Measurements from ENCODE around the gene FSTL4. TPM values are rescaled to one million over a fixed set of nuclear protein-coding genes. Genes with fewer than 3 reads are reported as not detected.

Gene FSTL4
- polyA plus RNA-seq, 3 donors = not detected

GRCh38 chr5:133319244-133319643, 293.1 kb downstream of the FSTL4 start:
- H3K27me3 ChIP-seq (ENCODE audit: control insufficient read depth in 2 of 2, insufficient read depth in 2 of 2, low read length in 2 of 2) = no peaks in the 10 kb centered on the region
- no peaks in the 10 kb centered on the region for H3K36me3 ChIP-seq (replicated peaks in 1 of 2; ENCODE audit: control insufficient read depth in 1 of 2, insufficient read depth in 2 of 2, low read length in 2 of 2)
- H3K4me1 ChIP-seq (ENCODE audit: control insufficient read depth in 1 of 2, insufficient read depth in 2 of 2, low read length in 2 of 2) = no peaks in the 10 kb centered on the region
- Mint-ChIP-seq H3K27me3 (ENCODE audit: low read depth in 3 of 3) (peaks cover 0 to 1% (median 0%) of the 10 kb centered on the region in 3 donors), H3K27ac (peak overlapping the region in 1 of 7 donors; percentile 46), H3K36me3 (no peaks in the 10 kb centered on the region), H3K4me3 (no peak overlapping the region), H3K9me3 (no peaks in the 10 kb centered on the region), H3K4me1 (no peaks in the 10 kb centered on the region)
- no peak overlapping the region for H3K27ac ChIP-seq (ENCODE audit: low read depth in 1 of 2, low read length in 2 of 2)
- H4K20me1 ChIP-seq (ENCODE audit: insufficient read depth, low read length) = no peaks in the 10 kb centered on the region
- intact Hi-C loops (cut with micrococcal nuclease) = no loop called here
- H3K79me2 ChIP-seq (ENCODE audit: insufficient read depth, low read length) = no peaks in the 10 kb centered on the region
- no peak overlapping the region for H3K9ac ChIP-seq (ENCODE audit: insufficient read depth, low read length, poor library complexity, severe bottlenecking)
- H3K4me2 ChIP-seq (replicated peaks; ENCODE audit: extremely low read depth, low read length, poor library complexity, severe bottlenecking) = no peak overlapping the region
- H2AFZ ChIP-seq (ENCODE audit: insufficient read depth, low read depth, low read length, poor library complexity, severe bottlenecking) = no peak overlapping the region
- WGBS (ENCODE audit: insufficient coverage) = 100% methylated on average over 2 of the region's 5 CpGs
- DNase-seq = no peak
- no peak overlapping the region for H3K4me3 ChIP-seq (replicated peaks in 1 of 3; ENCODE audit: low read depth in 2 of 3, low read length in 3 of 3)
- TF ChIP-seq, protein P1, sequence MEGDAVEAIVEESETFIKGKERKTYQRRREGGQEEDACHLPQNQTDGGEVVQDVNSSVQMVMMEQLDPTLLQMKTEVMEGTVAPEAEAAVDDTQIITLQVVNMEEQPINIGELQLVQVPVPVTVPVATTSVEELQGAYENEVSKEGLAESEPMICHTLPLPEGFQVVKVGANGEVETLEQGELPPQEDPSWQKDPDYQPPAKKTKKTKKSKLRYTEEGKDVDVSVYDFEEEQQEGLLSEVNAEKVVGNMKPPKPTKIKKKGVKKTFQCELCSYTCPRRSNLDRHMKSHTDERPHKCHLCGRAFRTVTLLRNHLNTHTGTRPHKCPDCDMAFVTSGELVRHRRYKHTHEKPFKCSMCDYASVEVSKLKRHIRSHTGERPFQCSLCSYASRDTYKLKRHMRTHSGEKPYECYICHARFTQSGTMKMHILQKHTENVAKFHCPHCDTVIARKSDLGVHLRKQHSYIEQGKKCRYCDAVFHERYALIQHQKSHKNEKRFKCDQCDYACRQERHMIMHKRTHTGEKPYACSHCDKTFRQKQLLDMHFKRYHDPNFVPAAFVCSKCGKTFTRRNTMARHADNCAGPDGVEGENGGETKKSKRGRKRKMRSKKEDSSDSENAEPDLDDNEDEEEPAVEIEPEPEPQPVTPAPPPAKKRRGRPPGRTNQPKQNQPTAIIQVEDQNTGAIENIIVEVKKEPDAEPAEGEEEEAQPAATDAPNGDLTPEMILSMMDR (IDR thresholded peaks at IDR 0.05) = no peak
- H3K9me3 ChIP-seq (replicated peaks in 1 of 2; ENCODE audit: control insufficient read depth in 1 of 2, insufficient read depth in 1 of 2, low read length in 2 of 2) = no peaks in the 10 kb centered on the region

DNA sequence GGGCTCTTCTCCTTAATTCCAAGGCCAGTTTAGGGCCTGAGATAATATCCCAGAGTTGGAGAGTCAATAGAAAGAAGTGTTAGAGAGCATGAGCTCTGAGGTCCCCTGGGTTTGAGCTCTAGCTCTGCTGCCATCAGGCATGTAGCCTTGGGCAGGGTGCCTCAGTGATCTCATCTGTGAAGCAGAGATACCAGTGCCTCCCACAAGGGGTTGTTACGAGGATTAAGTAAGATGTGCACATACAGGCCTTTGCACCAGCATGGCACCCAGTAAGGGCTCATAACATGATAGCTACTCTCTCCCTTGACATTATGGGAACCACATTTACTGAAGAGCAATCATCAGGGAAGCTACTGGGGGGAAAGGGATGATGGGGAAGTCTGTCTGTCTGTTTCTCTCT, 294.8 kb downstream of the FSTL4 start:
- Histone ChIP-seq H4K20me1 (ENCODE audit: insufficient read depth, low read length) (no peaks in the 10 kb centered on the region), H3K79me2 (ENCODE audit: insufficient read depth, low read length) (no peaks in the 10 kb centered on the region), H3K4me3 (replicated peaks in 1 of 3; ENCODE audit: low read depth in 2 of 3, low read length in 3 of 3) (no peak overlapping the region), H3K27ac (ENCODE audit: low read depth in 1 of 2, low read length in 2 of 2) (no peak overlapping the region), H2AFZ (ENCODE audit: insufficient read depth, low read depth, low read length, poor library complexity, severe bottlenecking) (no peak overlapping the region), H3K9me3 (replicated peaks in 1 of 2; ENCODE audit: control insufficient read depth in 1 of 2, insufficient read depth in 1 of 2, low read length in 2 of 2) (no peaks in the 10 kb centered on the region), H3K27me3 (ENCODE audit: control insufficient read depth in 2 of 2, insufficient read depth in 2 of 2, low read length in 2 of 2) (no peaks in the 10 kb centered on the region), H3K9ac (ENCODE audit: insufficient read depth, low read length, poor library complexity, severe bottlenecking) (no peak overlapping the region), H3K4me2 (replicated peaks; ENCODE audit: extremely low read depth, low read length, poor library complexity, severe bottlenecking) (no peak overlapping the region), H3K36me3 (replicated peaks in 1 of 2; ENCODE audit: control insufficient read depth in 1 of 2, insufficient read depth in 2 of 2, low read length in 2 of 2) (no peaks in the 10 kb centered on the region), H3K4me1 (ENCODE audit: control insufficient read depth in 1 of 2, insufficient read depth in 2 of 2, low read length in 2 of 2) (no peaks in the 10 kb centered on the region)
- Mint-ChIP-seq H3K27ac (no peak overlapping the region), H3K27me3 (ENCODE audit: low read depth in 3 of 3) (peaks cover 0 to 1% (median 0%) of the 10 kb centered on the region in 3 donors), H3K4me1 (no peaks in the 10 kb centered on the region), H3K9me3 (no peaks in the 10 kb centered on the region), H3K4me3 (no peak overlapping the region), H3K36me3 (no peaks in the 10 kb centered on the region)
- no peak for DNase-seq
- TF ChIP-seq, protein P1 (IDR thresholded peaks at IDR 0.05) = no peak
- intact Hi-C loops (cut with micrococcal nuclease) = no loop called here
- WGBS (ENCODE audit: insufficient coverage) = no CpG with 5 or more reads among the region's 1 CpG

Data from CD14-positive monocyte (primary cell).